Body of pancreas (tissue), 4 donors: ENCODE measurements around the gene TMEM232. TPM values are rescaled to one million over a fixed set of nuclear protein-coding genes. Genes with fewer than 3 reads are reported as not detected.

Experiments
- ATAC-seq: fragments of 150-250 bp; one replicate; pipeline ENCODE4 v1.9.1; 2016
- DNase-seq, 4 donors: peaks; one replicate each; pipeline ENCODE4 v3.0.0-alpha.2; 2019
- H3K27ac ChIP-seq, 4 donors: fragments of 200-600 bp; sonication (generic); 1 replicate in 3 of 4; 2 replicates in 1 of 4; pipeline versions ENCODE4 v1.5.1 to v1.6.1; 2016 to 2019; ENCODE audit warnings: mild to moderate bottlenecking in 1 of 4, mixed read lengths in 1 of 4, moderate library complexity in 1 of 4
- H3K27me3 ChIP-seq, 2 donors: fragments of 200-600 bp; sonication (generic); one replicate each; pipeline ENCODE4 v1.6.0; 2016; ENCODE audit warnings: mild to moderate bottlenecking in 1 of 2
- H3K36me3 ChIP-seq, 2 donors: fragments of 200-600 bp; sonication (generic); replicated peaks in 1 of 2; 2 replicates each; pipeline ENCODE4 v1.5.1; 2016; ENCODE audit warnings: low read depth in 2 of 2; ENCODE audit not compliant: insufficient read depth in 1 of 2
- H3K4me1 ChIP-seq: fragments of 200-600 bp; sonication (generic); one replicate; pipeline ENCODE4 v1.6.0; 2016
- H3K4me3 ChIP-seq, 2 donors: fragments of 200-600 bp; sonication (generic); 1 replicate in 1 of 2; 2 replicates in 1 of 2; pipeline ENCODE4 v1.5.1; 2016 to 2019
- H3K9me3 ChIP-seq, 3 donors: fragments of 200-600 bp; sonication (generic); 1 replicate in 2 of 3; 2 replicates in 1 of 3; pipeline ENCODE4 v1.5.1; 2016
- POLR2A ChIP-seq, 3 donors: fragments of 450-650 bp; IDR thresholded peaks; one replicate each; pipeline ENCODE4 v1.6.1; 2016; ENCODE audit warnings: antibody characterized with exemption in 3 of 3, mild to moderate bottlenecking in 2 of 3
- WGBS, 2 donors: methylation state at CpG; one replicate each; pipeline ENCODE4 v1.1.5; 2017; 5-methylcytosine and 5-hydroxymethylcytosine counted together
- intact Hi-C: fragments of 100-400 bp; cut with DNase I; formaldehyde crosslinking; loops from one replicate; pipeline ENCODE4 v1.15.1; 2023
- total RNA-seq, 2 donors: library from RNA; depleted of rRNA; stranded (reverse); fragments of >200 nt; gene quantifications; one replicate each; pipeline ENCODE4 v1.1.0, GENCODE V29; 2016
- TF ChIP-seq, protein P1 (sequence below), 7 experiments: fragments of 450-650 bp in 4 of 7; fragments of 200-600 bp in 3 of 7; sonication (generic) in 3 of 7; IDR thresholded peaks; one replicate each; pipeline ENCODE4 v1.5.1; 2016 to 2019; ENCODE audit warnings: antibody characterized with exemption in 7 of 7

TMEM232 gene
- total RNA-seq: 1 to 10 TPM; 1.3 to 3.1 TPM

GRCh38 chr5:110726249-110727024 is at the start of gene TMEM232:
Gene TMEM232, minus strand, starts transcription at chr5:110726671. Its CDS starts 59,319 bp downstream, at chr5:110667352.
- ATAC-seq: peak; percentile 100
- Histone ChIP-seq H3K27ac (peak within 1 kb of the TSS in 1 of 4 donors; percentile 12), H3K4me3 (peak within 1 kb of the TSS; percentile 1 to 11), H3K9me3 (no peaks in the 10 kb centered on the region), H3K4me1 (no peaks in the 10 kb centered on the region), H3K36me3 (no peaks in the 10 kb centered on the region), H3K27me3 (no peaks in the 10 kb centered on the region)
- intact Hi-C loops: no loop called here
- WGBS, 2 donors: 37 to 46% methylated on average over 17 of the region's 17 CpGs
- DNase-seq: peak; percentile 81 to 86 (median 84)
- TF ChIP-seq, protein P1, sequence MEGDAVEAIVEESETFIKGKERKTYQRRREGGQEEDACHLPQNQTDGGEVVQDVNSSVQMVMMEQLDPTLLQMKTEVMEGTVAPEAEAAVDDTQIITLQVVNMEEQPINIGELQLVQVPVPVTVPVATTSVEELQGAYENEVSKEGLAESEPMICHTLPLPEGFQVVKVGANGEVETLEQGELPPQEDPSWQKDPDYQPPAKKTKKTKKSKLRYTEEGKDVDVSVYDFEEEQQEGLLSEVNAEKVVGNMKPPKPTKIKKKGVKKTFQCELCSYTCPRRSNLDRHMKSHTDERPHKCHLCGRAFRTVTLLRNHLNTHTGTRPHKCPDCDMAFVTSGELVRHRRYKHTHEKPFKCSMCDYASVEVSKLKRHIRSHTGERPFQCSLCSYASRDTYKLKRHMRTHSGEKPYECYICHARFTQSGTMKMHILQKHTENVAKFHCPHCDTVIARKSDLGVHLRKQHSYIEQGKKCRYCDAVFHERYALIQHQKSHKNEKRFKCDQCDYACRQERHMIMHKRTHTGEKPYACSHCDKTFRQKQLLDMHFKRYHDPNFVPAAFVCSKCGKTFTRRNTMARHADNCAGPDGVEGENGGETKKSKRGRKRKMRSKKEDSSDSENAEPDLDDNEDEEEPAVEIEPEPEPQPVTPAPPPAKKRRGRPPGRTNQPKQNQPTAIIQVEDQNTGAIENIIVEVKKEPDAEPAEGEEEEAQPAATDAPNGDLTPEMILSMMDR (IDR thresholded peaks at IDR 0.05): no peak
- TF ChIP-seq POLR2A (IDR thresholded peaks at IDR 0.05): no peak

GRCh38 chr5:110770286-110770685 is 43.8 kb upstream of the TMEM232 start:
- ATAC-seq (no peak), DNase-seq (no peak)
- peaks cover 4% of the 10 kb centered on the region for H3K4me1 ChIP-seq
- intact Hi-C loops: no loop called here
- H3K27me3 ChIP-seq: no peaks in the 10 kb centered on the region
- H3K4me3 ChIP-seq: no peak overlapping the region
- no peaks in the 10 kb centered on the region for H3K36me3 ChIP-seq
- H3K27ac ChIP-seq: no peak overlapping the region
- TF ChIP-seq, protein P1 (IDR thresholded peaks at IDR 0.05): no peak
- no peak for TF ChIP-seq POLR2A (IDR thresholded peaks at IDR 0.05)
- no peaks in the 10 kb centered on the region for H3K9me3 ChIP-seq

DNA sequence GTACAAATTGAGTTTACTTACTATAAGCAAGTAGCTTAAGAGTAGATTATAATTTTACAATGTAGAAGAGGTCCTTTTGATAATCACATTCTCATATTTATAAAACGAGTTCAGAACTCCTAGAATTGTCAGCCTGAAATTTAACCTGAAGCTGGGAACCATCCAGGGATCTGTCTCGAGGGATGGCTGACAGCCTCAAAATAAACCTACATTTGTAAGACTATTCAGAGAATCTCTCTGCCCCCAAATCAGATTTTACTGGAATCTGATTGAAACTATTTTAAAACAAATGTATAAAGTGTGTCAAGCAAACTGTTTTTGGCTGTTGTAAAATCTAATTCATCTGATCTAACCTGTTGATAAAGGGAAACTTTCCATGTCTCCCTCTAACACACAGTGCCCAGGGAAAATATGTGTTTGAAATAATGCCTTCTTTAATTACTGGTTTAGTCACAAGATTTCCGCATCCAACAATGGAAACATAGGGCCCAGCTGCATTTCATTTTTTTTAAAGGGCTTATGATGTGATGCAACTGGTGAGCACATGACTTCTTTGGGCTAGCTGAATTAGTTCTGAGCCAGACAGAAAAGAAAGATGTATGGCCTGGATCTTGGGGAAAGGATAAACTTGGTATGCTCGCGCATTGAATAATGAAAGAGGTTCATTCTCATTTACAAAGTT is 42.7 kb upstream of the TMEM232 start:
- ATAC-seq (no peak), DNase-seq (no peak)

DNA sequence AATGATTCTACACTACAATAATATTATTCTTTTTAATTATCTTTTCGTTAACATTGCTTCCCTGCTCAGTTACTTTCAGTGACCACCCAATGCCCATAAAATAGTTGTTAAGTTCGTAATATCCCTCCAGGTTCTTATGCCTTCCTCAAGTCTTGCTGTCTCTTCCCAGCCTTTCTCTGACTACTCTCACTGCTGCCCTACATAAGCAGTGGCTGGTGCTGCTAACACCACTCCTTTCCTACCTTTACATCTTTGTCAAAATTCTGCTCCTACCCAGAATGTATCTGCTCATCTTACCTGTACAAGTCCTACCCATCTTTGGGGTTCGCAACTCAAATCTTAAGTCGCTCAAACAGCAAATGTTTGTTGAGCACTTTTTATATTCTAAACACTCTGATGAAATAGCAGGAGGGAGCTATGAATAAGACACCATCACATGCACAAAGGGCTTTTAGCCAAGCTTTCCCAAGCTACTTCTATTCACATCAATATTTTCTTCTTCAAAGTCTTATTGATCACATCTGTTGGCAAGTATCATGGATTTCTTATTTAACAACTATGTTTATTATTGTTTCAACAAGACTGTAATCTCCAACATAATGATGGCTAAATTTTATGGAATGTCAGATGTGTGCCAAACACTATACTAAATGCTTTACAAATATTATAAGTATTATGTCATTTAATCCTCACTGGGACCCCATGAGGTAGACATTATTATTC is 41.8 kb upstream of the TMEM232 start:
- ATAC-seq (no peak), DNase-seq (no peak)
- no peak for TF ChIP-seq POLR2A (IDR thresholded peaks at IDR 0.05)
- TF ChIP-seq, protein P1 (IDR thresholded peaks at IDR 0.05): no peak
- no peaks in the 10 kb centered on the region for H3K9me3 ChIP-seq
- no peak overlapping the region for H3K4me3 ChIP-seq
- WGBS, 2 donors: 50 to 61% methylated on average over 4 of the region's 4 CpGs
- H3K36me3 ChIP-seq: no peaks in the 10 kb centered on the region
- peaks cover 4% of the 10 kb centered on the region for H3K4me1 ChIP-seq
- no peak overlapping the region for H3K27ac ChIP-seq
- intact Hi-C loops: no loop called here
- H3K27me3 ChIP-seq: no peaks in the 10 kb centered on the region

More for the DNA sequence above, 42.7 kb upstream of the TMEM232 start:
- WGBS, 2 donors: 51 to 56% methylated on average over 5 of the region's 5 CpGs
- Histone ChIP-seq H3K9me3 (no peaks in the 10 kb centered on the region), H3K4me3 (no peak overlapping the region), H3K27ac (no peak overlapping the region), H3K27me3 (no peaks in the 10 kb centered on the region), H3K36me3 (no peaks in the 10 kb centered on the region), H3K4me1 (peaks cover 4% of the 10 kb centered on the region)
- TF ChIP-seq POLR2A (IDR thresholded peaks at IDR 0.05): no peak
- TF ChIP-seq, protein P1 (IDR thresholded peaks at IDR 0.05): no peak
- intact Hi-C loops: no loop called here
